HK-2 (cell line): ENCODE data around the gene KRTAP16-1.

Source experiments
- DNase-seq: peaks from one replicate; pipeline ENCODE4 v3.0.0-alpha.2; 2018; ENCODE audit not compliant: unreplicated experiment

KRTAP16-1 gene

DNA sequence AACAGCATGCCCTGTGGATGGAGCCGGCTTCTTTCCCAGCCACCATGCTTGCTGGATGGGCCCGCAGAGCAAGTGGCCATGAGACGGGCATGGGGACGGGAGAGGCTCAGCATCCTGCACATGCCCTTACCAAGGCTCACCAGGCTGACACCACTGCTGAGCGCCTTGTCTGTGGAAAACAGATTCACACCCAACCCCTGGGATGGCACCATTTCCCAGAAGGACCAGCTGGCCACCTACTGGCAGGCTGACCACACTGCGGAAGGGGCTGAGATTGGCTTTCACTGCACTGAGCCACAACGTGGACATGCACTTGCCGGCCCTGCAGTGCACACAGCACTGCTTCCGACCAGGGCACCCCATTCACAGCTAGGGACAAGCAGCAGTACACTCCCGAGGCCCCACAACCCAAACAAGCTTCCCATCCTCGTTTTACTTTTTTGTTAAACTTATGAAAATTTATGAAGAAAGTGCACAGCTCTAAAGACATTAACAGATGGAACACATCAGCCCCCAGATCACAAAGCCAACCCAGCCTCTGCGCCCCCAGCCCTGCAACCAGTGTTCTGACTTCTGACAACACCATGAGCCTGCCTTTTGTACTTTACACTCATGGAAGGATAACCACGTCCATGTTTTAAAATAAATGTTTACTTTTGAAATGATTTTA is 20.3 kb upstream of the KRTAP16-1 start:
- DNase-seq, result peak; percentile 71

GRCh38 chr17:41328207-41328606 is 19.1 kb upstream of the KRTAP16-1 start:
- DNase-seq, result no peak

GRCh38 chr17:41327411-41328120 is 18.5 kb upstream of the KRTAP16-1 start:
- no peak for DNase-seq

DNA sequence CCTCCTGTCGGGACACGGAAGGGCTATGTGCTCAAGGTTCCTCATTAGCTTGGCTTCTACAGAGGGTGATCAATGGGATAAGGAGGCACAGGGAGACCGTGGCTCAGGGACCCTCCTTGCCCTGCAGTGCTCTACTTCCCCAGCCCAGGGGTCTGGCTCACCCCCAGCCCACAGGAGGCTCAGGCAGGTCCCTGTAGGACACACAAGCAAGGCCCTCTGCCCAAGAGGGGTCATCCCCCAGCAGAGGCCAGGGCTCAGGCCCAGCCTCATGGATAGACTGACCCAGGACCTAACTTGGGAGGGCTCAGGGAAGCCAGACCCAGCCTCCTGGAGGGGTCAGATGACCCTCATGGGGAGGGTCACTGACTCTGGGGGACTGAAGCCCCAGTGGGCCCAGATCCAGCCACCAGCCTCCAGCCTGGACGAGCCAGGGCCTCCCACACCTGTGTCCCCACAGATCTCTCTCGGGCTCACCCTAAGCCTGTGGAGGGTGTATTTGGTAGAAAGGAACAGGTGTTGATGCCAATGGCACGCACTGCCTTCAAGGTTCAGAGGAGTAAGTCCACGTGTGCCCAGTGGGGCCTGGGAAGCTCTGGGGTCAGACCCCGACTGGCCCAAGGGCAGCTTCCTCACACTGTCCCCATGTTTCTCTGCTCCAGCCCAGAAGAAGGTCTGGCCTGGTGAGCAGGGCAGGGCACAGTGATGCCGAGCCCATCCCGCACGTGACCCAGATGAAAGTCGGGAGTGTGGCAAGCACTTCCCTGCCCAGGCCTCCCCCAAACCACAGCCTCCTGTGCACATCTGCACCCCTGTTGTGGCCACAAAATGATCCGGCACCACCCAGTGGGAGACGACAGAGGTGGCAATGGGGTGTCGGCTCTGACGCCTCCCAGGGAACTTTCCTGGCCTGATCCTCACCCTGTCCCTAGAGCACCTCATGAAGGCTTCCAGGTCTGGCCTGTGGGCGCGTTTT is 17.4 kb upstream of the KRTAP16-1 start:
- DNase-seq, result no peak

DNA sequence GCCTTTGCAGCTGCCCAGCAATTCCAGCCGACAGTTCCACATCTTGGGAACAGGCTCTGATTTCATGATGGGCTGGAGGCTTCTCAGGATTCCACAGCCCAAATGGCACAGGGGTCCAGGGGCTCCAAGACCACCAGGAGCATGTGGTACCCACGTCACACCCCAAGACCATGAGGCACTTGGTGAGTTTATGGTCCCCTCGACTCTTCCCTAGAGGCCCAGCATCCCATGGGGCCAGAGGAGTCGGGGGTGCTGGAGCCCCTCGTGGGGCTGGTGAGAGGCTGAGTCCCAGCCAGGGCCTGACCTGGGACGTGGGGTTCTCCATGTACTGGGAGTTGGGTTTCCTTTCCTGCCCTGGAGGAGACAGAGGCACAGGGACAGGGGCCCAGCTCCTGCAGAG is 16.5 kb upstream of the KRTAP16-1 start:
- DNase-seq, result no peak

- no peak for DNase-seq
Observed at GRCh38 chr17:41325126-41325525, 16.0 kb upstream of the KRTAP16-1 start.

DNA sequence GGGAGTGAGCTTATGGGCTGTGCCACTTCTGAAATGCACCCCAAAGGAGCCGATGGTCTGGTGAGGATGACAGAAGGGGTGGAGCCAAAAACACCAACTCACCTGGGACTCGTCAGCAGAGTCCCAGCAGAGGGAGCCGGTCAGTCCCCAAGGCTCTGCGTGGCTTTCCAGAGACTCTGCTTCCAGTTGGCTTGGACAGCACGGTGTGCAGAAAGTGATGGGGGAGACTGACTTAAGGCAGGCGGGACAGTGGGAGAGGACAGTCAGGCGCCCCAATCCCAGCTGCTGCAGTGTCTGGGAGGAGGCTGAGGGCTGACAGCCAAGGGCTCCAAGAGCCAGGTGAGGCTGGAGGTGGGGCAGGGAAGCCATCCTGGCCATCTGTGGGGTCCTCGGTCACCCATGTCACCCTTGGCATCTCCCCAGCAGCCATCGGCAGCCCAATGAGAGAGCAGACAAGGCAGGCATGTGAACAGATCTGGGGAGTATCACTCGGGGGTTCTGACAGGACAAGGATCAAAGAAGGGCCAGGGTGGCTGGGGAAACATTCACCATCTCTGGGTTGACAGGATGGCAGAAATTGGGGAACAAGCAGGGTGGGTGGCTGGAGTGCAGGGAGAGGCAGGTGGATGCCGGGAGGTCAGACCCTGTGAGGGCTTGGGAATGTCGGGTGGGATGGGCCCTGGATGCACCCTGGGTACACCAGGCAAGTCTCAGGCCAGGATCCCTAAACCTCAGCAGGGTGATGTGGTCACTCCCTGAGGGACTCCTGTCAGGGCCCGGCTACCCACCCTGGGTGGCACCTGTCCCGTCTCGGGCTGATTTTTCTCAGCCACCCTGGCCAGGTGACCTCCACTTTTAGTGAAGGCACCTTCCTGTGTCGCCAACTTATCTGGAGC is 15.3 kb upstream of the KRTAP16-1 start:
- peak; percentile 31 for DNase-seq

- no peak for DNase-seq
Observed at GRCh38 chr17:41322903-41323895, 14.1 kb upstream of the KRTAP16-1 start.

DNA sequence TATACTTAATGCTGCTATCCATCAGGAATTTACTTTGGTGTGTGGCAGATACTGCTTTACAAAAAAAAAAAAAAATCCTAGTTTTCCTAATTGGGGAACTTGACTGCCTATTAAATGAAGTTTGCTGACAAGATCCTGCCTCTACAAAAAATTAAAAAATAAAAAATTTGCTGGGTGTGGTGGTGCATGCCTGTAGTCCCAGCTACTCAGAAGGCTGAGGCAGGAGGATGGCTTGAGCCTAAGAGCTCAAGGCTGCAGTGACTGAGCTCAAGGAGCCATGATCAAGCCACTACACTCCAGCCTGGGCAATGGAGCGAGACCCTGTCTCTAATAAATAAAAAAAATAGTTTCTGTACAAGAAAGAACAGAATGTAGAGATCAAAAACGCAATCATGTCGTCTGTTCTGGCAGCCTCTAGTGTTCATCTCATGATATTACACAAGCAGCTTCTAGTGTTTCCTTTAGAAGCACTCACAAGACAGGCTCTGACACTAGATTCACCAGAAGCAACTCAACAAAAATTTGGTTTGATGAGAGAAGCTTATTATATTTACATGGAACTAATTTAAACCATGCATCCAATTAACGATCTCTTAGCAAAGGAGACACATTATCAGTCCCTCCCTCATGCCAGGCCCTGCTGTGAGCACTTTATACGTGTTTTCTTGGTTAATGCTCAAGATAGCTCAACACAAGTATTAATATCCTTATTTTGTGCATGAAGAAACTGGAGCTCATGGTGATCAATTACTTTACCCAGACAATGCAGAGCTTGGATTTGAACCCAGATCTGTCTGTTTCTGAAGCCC is 13.2 kb upstream of the KRTAP16-1 start:
- DNase-seq, result peak; percentile 24

DNA sequence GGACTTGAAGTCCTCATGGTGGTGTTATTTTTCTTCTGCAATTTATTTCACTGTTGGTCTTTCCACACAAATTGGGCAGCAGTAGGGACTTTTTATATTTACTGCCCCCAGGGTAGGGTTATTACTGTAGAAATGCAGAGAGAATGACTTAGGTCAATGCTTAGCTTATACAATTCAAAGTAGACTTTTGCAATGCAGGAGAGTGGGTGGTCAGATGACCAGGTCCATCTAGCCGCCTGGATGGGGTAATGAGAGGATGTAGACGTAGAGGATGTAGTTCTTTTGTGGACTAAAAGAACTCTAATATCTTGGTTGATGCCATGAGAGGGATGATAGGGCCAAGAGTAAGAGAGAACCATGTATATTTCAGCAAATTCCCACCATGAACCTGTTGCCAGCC is 9.1 kb upstream of the KRTAP16-1 start:
- no peak for DNase-seq

- no peak for DNase-seq
Observed at GRCh38 chr17:41315814-41316445, 6.8 kb upstream of the KRTAP16-1 start.

- DNase-seq, result no peak
Observed at GRCh38 chr17:41315204-41315794, 6.2 kb upstream of the KRTAP16-1 start, which contains the start of gene KRTAP17-1. KRTAP17-1 (minus strand) TSS chr17:41315710; CDS start chr17:41315650, 60 bp downstream.

- no peak for DNase-seq
Observed at GRCh38 chr17:41311111-41311510, 2.0 kb upstream of the KRTAP16-1 start.

DNA sequence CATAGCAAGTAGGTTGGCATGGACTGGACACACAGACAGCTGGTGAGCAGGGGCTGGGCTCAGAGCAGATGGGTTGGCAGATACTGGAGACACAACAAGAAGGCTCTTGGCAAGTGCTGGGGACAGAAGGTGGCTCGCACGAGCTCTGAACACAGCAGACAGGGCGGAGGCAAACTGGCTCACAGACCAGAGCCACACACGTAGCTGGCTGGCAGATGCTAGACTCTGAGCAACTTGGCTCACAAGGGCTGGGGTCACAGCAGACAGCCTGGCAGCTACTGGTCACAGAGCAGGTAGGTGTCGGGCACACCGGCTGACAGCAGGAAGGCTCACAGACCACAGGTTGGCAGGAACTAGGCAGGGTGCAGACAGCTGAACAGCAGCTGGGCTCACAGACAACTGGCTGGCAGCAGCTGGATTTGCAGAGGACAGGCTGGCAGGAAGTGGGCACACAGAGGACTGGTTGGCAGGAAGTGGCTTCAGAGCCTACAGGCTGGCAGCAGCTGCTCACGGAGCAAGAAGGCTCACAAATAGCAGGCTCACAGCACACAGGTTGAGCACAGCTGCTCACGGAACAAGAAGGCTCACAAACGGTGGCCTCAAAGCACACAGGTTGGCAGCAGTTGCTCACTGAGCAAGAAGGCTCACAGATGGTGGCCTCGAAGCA is 725 bp downstream of the KRTAP16-1 start:
- no peak for DNase-seq

DNA sequence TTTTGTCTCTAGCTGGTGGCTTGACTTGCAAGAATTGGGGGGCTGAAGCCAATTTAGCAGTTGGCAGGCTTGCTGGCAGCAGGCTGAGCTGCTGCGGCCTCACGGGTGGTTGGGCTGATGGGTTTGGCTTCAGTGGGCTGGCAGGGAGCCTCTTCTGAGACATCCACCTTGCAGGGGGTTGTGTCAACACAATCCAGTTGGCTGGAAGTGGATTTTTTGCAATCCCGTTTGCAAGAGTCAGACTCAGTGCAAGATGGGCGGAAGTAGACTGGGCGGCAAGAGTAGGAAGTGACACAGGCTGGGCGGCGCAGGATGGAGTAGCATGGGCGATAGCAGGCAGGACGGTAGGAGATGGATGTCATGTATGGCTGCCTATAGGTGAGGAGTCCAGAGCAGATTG is 1.5 kb downstream of the KRTAP16-1 start:
- peak; percentile 41 for DNase-seq

DNA sequence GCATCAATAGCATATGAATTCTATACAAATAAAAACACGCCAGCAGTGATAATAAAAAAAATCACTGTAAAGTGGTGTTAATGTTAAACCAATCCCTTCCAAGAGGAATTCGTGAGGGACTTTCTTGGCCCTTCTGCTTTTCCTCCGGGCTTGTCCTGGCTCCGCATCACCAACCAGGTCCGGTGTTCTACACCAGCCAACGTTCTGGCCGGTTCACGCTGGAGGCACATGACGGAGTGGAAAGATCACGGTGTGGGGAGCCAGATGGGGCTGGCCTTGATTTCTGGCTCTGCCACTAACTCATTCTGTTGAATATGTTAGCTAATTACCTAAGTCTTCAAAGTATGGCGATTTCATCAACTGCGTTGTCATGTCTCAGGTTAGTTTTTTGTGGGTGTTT is 5.0 kb downstream of the KRTAP16-1 start:
- no peak for DNase-seq

- no peak for DNase-seq
Observed at GRCh38 chr17:41302981-41303380, 6.1 kb downstream of the KRTAP16-1 start.
